Measurements from ENCODE around the gene TRIM58.

TRIM58 gene, protein sequence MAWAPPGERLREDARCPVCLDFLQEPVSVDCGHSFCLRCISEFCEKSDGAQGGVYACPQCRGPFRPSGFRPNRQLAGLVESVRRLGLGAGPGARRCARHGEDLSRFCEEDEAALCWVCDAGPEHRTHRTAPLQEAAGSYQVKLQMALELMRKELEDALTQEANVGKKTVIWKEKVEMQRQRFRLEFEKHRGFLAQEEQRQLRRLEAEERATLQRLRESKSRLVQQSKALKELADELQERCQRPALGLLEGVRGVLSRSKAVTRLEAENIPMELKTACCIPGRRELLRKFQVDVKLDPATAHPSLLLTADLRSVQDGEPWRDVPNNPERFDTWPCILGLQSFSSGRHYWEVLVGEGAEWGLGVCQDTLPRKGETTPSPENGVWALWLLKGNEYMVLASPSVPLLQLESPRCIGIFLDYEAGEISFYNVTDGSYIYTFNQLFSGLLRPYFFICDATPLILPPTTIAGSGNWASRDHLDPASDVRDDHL

GRCh38 chr1:247857069-247857984 is at the start of gene TRIM58:
TRIM58 (plus strand) TSS chr1:247857187; CDS start chr1:247857247, 60 bp downstream.
- no peak for DNase-seq

GRCh38 chr1:247812637-247813036 is 44.4 kb upstream of the TRIM58 start:
- DNase-seq: no peak

DNA sequence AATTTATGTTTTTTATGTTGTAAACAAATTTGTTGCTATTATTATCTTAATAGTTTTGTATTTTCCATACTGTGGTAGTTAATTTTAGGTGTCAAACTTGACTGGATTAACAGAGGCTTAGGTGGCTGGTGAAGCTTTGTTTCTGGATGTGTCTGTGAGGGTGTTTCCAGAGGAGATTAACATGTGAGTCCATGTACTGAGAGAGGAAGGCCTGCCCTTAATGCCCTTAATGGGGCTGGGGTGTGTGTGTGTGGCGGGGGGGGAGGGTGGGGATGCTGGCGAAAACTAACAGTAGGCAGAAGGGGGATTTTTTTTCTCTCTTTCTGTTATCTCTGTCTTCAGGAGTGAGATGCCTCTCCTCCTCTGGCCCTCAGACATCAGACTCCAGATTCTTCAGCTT is 34.9 kb upstream of the TRIM58 start:
- no peak for DNase-seq

DNA sequence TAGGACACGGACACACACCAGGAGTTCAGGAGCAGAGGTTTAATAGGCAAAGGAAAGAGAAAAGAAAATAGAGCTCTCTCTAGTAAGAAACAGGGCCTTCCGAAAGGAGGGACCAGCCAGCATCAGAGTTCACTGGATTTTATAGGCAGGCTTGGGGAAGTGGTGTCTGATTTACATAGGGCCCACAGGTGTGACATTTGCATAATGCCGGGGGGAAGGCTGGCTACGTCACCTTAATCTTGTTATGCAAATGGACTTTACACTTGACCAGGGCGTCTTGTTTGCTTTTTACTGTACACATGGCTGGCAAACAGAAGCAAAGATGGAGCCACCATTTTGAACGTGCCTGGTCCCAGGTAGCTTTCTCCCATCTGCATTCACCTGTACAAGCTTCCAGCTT is 33.0 kb upstream of the TRIM58 start, which contains the start of gene OR14A16:
Gene OR14A16 (minus strand): TSS at position 97 of the 400 bp plus-strand sequence. CDS start 8,390 bp downstream, outside the sequence.
- DNase-seq: no peak

DNA sequence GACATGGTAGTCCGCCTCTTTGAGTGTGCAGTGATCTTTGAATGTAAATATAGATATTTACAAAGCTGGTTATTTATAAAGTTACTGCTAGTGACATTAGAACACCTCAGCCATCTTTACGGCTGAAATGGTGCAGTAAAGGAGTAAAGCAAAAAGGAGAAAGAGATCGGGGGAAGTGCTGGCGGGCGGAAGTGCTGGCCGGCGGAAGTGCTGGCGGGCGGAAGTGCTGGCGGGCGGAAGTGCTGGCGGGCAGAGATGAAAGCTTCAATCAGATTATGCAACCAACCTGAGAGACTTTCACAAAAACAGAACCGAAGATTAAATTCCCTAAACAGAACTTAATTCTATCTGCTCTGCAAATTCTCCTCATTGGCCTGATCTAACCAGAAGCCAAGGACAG is 31.6 kb upstream of the TRIM58 start:
- peak; percentile 1 for DNase-seq

DNA sequence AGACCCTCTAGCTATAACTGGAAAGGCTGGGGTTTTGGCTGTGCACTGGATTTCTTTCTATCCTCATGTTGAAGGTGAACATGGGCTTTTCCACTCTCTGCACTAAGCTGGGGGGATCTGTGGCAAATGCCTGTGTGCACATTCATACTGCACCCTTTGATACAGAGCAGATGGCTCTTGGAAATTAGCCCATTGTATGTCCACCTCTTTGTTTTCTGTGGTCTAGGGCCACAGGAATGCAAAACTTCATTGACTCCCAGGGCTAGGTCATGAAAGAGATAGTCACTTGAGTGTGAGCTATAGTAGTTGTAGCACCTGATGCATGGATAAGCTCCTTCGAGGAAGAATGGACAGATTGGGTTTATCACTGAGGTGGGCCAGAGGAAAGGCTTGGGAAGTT is 27.3 kb upstream of the TRIM58 start:
- no peak for DNase-seq

GRCh38 chr1:247833601-247834000 is 23.4 kb upstream of the TRIM58 start:
- no peak for DNase-seq

- no peak for DNase-seq
Measured at GRCh38 chr1:247840818-247841217, 16.2 kb upstream of the TRIM58 start.

GRCh38 chr1:247841796-247842195 is 15.2 kb upstream of the TRIM58 start, which contains the start of gene OR11L1:
OR11L1 (minus strand) TSS chr1:247841896; CDS start chr1:247841896, 0 bp downstream.
- no peak for DNase-seq

DNA sequence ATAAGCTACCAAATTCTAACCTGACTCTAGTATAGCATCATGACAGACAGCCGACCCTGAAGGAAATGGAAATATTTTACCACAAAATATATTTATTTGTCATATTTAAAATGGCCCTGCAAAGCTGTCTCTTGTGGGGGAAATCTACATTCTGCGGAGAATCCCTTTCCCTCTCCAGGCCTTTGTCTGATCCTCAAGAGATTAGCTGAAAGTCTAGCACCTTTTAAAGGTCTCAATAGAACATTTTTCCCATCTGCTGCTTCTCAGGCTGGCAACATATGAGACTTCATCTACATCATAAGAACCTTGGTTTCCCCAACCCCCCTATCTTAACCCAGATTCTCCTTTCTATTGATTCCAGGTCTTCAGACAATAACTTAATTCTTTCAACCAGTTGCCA is 13.6 kb upstream of the TRIM58 start:
- no peak for DNase-seq

GRCh38 chr1:247845011-247845692 is 11.8 kb upstream of the TRIM58 start:
- DNase-seq: no peak

DNA sequence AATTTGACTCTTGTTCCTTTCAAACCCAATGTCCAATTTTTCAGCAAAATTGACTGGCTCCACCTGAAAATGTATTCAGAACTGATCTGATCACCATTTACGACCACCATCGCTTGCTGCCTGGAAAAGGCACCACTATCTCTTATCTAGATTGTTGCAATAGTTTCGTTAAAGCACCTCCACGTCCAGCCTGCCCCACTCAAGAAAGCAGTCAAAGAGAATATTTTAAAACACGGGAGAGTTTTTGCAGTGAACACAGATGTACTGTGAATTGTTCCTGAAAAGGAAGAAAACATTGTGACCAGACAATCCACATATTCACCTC is 11.3 kb upstream of the TRIM58 start:
- DNase-seq: no peak

DNA sequence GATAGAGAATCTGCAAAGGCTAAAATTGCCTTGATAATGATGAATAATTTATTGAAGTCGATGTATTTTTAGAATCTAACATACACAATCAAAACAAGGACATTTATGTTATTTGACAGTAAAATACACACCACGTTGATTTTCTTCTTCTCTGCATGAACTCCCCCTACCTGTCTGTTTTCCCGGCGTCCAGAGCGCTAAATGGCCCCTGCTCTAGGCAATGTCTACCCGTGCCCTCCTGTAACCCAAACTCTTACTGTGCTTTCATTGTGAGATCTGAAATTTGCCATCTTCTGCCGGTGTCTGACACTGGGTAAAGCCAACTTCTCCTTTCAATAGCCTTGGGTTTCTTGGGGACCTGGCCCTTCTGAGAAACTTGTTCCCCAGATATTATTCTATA is 8.6 kb upstream of the TRIM58 start:
- no peak for DNase-seq

DNA sequence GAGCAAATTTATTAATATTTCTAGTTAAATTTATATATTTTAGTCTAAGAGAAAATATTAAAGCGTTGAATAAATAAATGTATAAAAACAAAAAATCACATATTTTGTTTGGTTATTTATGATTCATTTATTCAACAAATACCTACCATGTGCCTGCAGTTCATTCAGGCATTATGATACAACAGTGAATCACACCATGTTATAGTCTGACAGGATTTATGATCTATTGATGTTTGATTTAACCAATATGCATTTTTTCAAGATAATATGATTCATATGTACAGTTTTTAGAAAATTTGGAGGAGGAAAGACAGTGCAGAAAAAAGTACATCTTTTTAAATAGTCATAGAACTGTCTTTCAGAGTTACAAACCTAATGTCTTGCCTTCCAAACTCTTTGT is 7.4 kb upstream of the TRIM58 start:
- DNase-seq: no peak

DNA sequence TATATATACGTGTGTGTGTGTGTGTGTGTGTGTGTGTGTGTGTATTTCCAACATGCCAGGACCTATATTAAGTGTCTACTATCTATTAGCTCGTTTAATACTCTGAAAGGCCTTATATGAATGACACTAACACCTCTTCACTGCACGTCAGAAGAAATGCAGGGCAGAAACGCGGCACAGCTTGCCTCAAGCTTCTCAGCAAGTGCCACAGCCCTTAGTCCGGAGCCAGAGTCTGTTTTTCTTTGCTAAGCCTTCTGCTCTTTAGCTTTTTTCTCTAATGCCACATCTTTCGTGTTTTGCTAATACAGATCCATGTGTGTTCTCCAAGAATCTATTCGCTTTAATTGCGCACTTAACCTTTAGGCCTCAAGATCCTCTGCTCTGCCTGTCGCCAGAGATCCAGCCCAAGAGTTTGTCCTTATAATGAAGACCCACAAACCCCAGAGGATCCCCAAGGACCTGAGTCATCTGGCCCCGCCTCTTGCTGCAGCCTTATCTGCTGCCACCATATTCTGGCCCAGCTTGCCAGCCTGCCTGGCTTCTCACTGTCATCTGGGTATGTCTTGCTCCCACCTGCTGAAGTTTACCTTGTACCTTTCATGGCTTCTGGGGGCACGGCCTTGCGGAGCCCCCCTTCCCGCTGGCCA is 2.0 kb upstream of the TRIM58 start:
- DNase-seq: no peak

DNA sequence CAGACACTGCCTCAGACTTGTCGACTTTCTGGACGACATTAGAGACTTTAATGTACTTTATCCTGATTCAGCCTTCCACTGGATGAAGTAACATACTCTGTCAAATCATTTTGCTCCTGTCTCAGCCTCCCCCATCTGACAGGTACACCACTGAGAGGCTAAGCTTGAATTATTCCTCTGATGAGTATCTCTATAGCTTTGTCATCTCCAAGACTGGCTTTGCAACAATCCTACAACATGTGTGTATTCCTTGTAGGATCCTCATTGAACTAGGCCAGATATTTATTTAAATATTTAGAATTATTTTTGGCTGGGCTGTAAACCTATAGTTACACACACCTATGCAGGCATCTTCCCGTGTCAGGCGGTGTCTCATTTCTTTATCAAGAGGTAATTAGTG is 1.1 kb upstream of the TRIM58 start:
- no peak for DNase-seq

DNA sequence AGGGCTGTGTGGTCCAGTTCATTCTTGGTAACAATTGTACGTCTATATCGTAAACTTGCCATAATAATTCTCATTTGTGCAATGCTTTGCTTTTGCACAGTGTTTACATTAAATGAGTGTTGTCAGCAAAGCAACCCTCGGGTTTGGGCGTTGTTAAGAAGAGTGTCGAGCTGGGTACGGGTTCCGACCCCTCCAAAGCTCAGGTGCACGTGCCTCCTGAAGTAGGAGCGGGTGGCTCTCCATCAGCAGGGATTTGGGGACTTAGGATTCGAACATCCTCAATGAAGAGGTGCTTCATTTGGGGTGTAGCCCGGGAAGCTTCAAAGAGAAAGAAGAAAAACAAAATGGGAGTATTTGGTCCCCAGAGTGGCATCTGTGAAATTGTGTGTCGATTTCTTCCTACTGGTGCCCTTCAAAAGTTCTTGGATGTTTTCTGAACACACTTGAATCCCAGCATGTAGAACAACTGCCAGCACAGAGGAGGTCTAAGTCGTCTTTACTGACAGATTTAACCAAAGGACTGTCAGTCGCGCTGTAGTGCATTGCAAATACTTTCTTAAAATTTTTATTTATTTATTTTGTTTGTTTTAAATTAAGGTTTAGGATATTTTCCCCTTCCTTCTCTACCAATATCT is 1.1 kb downstream of the TRIM58 start:
- DNase-seq: no peak

DNA sequence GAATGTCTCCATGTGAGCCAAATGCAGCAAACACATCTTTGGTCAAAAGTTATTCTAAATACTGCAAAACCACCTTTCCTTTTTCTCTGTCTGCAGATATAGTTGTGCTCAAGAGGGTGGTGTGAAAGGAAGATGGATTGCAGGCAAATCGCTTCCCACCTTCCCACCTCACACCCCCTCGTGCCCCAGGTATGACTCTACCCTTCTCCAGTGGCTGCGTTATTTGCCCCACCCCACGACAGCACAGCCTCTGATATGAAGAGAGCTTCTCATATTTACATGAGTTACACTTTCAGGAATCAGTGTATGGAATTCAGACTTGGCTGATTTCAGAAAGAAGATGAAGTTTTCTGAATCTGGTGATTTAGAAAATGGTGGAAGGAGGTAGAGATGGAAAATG is 5.8 kb downstream of the TRIM58 start:
- no peak for DNase-seq

- no peak for DNase-seq
Measured at GRCh38 chr1:247864644-247865043, 7.7 kb downstream of the TRIM58 start.

- no peak for DNase-seq
Measured at GRCh38 chr1:247865416-247865815, 8.4 kb downstream of the TRIM58 start.

GRCh38 chr1:247883346-247883745 is 26.4 kb downstream of the TRIM58 start:
- no peak for DNase-seq

DNA sequence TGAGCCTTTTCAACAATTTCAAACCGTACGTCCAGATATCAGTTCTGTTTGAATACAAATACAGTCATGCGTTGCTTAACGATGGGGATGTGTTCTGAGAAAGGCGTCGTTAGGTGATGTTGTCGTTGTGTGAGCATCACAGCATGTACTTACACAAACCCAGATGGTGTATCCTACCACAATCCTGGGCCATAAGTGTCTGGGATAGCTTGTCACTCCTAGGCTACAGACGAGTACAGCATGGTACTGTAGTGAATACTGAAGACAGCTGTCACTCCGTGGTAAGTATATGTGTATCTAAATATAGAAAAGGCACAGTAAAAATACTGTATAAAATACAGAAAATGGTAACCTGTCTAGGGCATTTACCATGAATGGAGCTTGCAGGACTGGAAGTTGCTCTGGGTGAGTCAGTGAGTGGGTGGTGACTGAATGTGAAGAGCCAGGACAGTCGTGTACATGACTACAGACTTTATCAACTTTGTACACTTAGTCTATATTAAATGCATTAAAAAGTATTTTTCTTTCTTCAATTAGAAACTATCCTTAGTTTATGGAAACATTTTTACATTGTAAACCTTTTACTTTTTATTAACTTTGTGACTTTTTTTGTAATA is 27.9 kb downstream of the TRIM58 start:
- DNase-seq: no peak

All from NCI-H2227 treated with DMSO at 0.1 percent for 48 hours (cell line).